HepG2 (cell line): ENCODE measurements around the gene MAP3K19. TPM values are rescaled to one million over a fixed set of nuclear protein-coding genes. Genes with fewer than 3 reads are reported as not detected.

Experiments used
- DR1 ChIP-seq: sonication (generic); formaldehyde crosslinking; IDR thresholded peaks from 2 replicates; pipeline ENCODE4 v1.8.0; 2021; ENCODE audit warnings: mild to moderate bottlenecking, missing genetic modification reagents, inconsistent platforms
- HINFP ChIP-seq: sonication (generic); formaldehyde crosslinking; IDR thresholded peaks from 2 replicates; pipeline ENCODE4 v1.4.0; 2020; ENCODE audit warnings: low read depth, mild to moderate bottlenecking, missing genetic modification reagents
- IKZF1 ChIP-seq: fragments of 450-650 bp; IDR thresholded peaks from 2 replicates; pipeline ENCODE4 v1.7.1; 2016
- NFAT5 ChIP-seq: sonication (generic); formaldehyde crosslinking; IDR thresholded peaks from 2 replicates; pipeline ENCODE4 v1.4.0; 2020; ENCODE audit warnings: missing genetic modification reagents
- PITX1 ChIP-seq: sonication (generic); formaldehyde crosslinking; IDR thresholded peaks from 2 replicates; pipeline ENCODE4 v1.5.1; 2020; ENCODE audit warnings: mild to moderate bottlenecking, missing genetic modification reagents
- RELA ChIP-seq: sonication (generic); formaldehyde crosslinking; IDR thresholded peaks from 2 replicates; pipeline ENCODE4 v1.4.0; 2020; ENCODE audit warnings: missing genetic modification reagents
- SIX1 ChIP-seq: sonication (generic); formaldehyde crosslinking; IDR thresholded peaks from 2 replicates; pipeline ENCODE4 v1.4.0; 2020; ENCODE audit warnings: missing genetic modification reagents, borderline replicate concordance
- SP1 ChIP-seq, 2 experiments: fragments of 450-650 bp in 1 of 2; sonication (generic) in 1 of 2; formaldehyde crosslinking in 1 of 2; IDR thresholded peaks; 2 replicates each; pipeline versions ENCODE4 v1.4.0 to v1.6.1; 2016 to 2020; ENCODE audit warnings: missing genetic modification reagents in 1 of 2
- SRSF1 ChIP-seq: fragments of 200-400 bp; formaldehyde crosslinking; optimal IDR thresholded peaks from 2 replicates; pipeline ENCODE3; 2017; ENCODE audit warnings: mild to moderate bottlenecking, low read depth, low read length, moderate library complexity
- STAT5B ChIP-seq: sonication (generic); formaldehyde crosslinking; IDR thresholded peaks from 2 replicates; pipeline ENCODE4 v1.4.0; 2020; ENCODE audit warnings: missing genetic modification reagents
- TCF12 ChIP-seq, 2 experiments: fragments of 450-650 bp in 1 of 2; sonication (generic) in 1 of 2; formaldehyde crosslinking in 1 of 2; IDR thresholded peaks; 2 replicates each; pipeline versions ENCODE4 v1.6.1 to v1.8.0; 2017 to 2022; ENCODE audit warnings: antibody characterized with exemption in 1 of 2, mild to moderate bottlenecking in 1 of 2, missing genetic modification reagents in 1 of 2, moderate library complexity in 1 of 2
- TCF7L2 ChIP-seq: IDR thresholded peaks from 2 replicates; pipeline ENCODE4 v1.6.1; 2011; ENCODE audit warnings: mild to moderate bottlenecking, low read depth, low read length, moderate library complexity
- ZBTB21 ChIP-seq: sonication (generic); formaldehyde crosslinking; IDR thresholded peaks from 2 replicates; pipeline ENCODE4 v1.4.0; 2020; ENCODE audit warnings: missing genetic modification reagents
- ZMAT5 ChIP-seq: sonication (generic); formaldehyde crosslinking; IDR thresholded peaks from 2 replicates; pipeline ENCODE4 v1.5.0; 2020; ENCODE audit warnings: mild to moderate bottlenecking, low read depth, missing genetic modification reagents, borderline replicate concordance
- ZNF576 ChIP-seq: sonication (generic); formaldehyde crosslinking; IDR thresholded peaks from 2 replicates; pipeline ENCODE4 v1.4.0; 2020; ENCODE audit warnings: mild to moderate bottlenecking, missing genetic modification reagents
- ZNF841 ChIP-seq: sonication (generic); formaldehyde crosslinking; IDR thresholded peaks from 2 replicates; pipeline ENCODE4 v1.8.1; 2023; ENCODE audit warnings: missing genetic modification reagents, borderline replicate concordance
- ZNF878 ChIP-seq: sonication (generic); formaldehyde crosslinking; IDR thresholded peaks from 2 replicates; pipeline ENCODE4 v1.8.1; 2023; ENCODE audit warnings: mild to moderate bottlenecking, missing genetic modification reagents, moderate library complexity
- polyA plus RNA-seq, 8 experiments: library from polyadenylated mRNA; depleted of rRNA in 3 of 8; stranded (reverse) in 7 of 8; unstranded in 1 of 8; fragments of >200 nt; fragmentation: Illumina TruSeq in 4 of 8; extraction: Trizol in 4 of 8; gene quantifications; 2 replicates each; pipeline versions ENCODE4 v1.2.1 to v1.2.3, GENCODE V29; 2011 to 2016; ENCODE audit warnings: low read depth in 4 of 8, missing spikeins in 1 of 8, mixed read lengths in 1 of 8; ENCODE audit not compliant: insufficient read depth in 1 of 8
- total RNA-seq, 5 experiments: library from RNA; depleted of rRNA; stranded (reverse); fragments of >200 nt; fragmentation: Illumina TruSeq; extraction: Trizol; gene quantifications; 2 replicates each; pipeline ENCODE4 v1.2.3, GENCODE V29; 2016; ENCODE audit warnings: low read depth in 1 of 5
- TF ChIP-seq, protein P1 (sequence below): sonication (generic); formaldehyde crosslinking; IDR thresholded peaks from 2 replicates; pipeline ENCODE4 v1.8.1; 2023; ENCODE audit warnings: mild to moderate bottlenecking, missing genetic modification reagents
- TF ChIP-seq, protein P2 (sequence below): sonication (generic); formaldehyde crosslinking; IDR thresholded peaks from 2 replicates; pipeline ENCODE4 v1.4.0; 2020; ENCODE audit warnings: mild to moderate bottlenecking, missing genetic modification reagents

The MAP3K19 gene
- total and polyA plus RNA-seq, 2 of the 13 experiments (the other 11 are each of a cell fraction or from before 2014, with no cell fraction given) = not detected

DNA sequence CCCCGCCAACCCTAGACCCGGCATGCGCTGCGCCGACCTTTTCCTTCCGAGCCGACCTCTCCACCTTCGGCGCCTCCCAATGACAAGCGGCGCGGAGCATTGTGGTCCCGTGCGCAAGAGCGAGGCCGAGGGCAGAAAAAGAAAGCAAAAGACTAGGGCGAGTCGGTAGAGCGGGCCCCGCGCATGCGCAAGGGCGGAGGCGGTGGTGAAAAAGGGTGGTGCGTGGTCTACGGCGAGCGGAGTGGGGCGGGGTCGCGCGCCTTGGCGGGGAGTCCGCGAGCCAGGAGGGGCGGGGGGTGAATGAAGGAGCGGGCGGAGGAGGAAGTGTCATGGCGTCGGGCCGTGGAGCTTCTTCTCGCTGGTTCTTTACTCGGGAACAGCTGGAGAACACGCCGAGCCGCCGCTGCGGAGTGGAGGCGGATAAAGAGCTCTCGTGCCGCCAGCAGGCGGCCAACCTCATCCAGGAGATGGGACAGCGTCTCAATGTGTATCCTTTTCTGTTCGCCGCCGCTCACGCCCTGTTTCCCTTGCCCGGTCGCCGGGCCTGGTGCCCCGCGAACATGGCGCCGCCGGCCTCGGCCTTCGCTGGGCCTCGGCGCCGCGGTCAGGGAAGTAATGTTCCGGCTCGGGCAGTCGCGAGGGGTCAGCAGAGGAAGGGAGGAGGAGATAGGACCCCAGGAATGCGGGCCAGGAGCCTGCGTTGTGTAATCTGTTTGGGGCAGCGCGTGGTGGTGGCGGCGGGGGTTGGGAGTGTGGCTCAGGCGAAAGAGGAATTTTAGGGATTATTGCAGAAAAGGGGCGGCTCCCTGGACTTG is 128.5 kb downstream of the MAP3K19 start, which contains the start of gene CCNT2 (continued):
- TF ChIP-seq SRSF1 (peak; percentile 86), ZNF576 (0 out of 2 replicates have a peak, but pooled peaks have one; percentile 40), SP1 (IDR thresholded peaks at IDR 0.05) (peak; percentile 69), SP1 (CRISPR knock-in tag; IDR thresholded peaks at IDR 0.05) (peak; percentile 99), ZNF878 (no peak), RELA (CRISPR knock-in tag) (peak; percentile 59; the same call in 1 of the 2 replicates), ZMAT5 (CRISPR knock-in tag) (no peak), DR1 (CRISPR knock-in tag) (no peak), TCF12 (IDR thresholded peaks at IDR 0.05) (no peak), TCF12 (CRISPR knock-in tag; IDR thresholded peaks at IDR 0.05) (peak; percentile 94), ZNF841 (CRISPR knock-in tag) (no peak), IKZF1 (no peak), STAT5B (CRISPR knock-in tag) (0 out of 2 replicates have a peak, but pooled peaks have one; percentile 70), SIX1 (CRISPR knock-in tag) (no peak; the same call in 1 of the 2 replicates), TCF7L2 (no peak), HINFP (peak; percentile 73; the same call in 1 of the 2 replicates), PITX1 (CRISPR knock-in tag) (peak; percentile 26; the same call in 1 of the 2 replicates), ZBTB21 (CRISPR knock-in tag) (no peak), NFAT5 (CRISPR knock-in tag) (peak; percentile 78; the same call in 1 of the 2 replicates)
- TF ChIP-seq, protein P1, sequence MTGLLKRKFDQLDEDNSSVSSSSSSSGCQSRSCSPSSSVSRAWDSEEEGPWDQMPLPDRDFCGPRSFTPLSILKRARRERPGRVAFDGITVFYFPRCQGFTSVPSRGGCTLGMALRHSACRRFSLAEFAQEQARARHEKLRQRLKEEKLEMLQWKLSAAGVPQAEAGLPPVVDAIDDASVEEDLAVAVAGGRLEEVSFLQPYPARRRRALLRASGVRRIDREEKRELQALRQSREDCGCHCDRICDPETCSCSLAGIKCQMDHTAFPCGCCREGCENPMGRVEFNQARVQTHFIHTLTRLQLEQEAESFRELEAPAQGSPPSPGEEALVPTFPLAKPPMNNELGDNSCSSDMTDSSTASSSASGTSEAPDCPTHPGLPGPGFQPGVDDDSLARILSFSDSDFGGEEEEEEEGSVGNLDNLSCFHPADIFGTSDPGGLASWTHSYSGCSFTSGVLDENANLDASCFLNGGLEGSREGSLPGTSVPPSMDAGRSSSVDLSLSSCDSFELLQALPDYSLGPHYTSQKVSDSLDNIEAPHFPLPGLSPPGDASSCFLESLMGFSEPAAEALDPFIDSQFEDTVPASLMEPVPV (CRISPR knock-in tag) = no peak
- TF ChIP-seq, protein P2, sequence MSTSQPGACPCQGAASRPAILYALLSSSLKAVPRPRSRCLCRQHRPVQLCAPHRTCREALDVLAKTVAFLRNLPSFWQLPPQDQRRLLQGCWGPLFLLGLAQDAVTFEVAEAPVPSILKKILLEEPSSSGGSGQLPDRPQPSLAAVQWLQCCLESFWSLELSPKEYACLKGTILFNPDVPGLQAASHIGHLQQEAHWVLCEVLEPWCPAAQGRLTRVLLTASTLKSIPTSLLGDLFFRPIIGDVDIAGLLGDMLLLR (CRISPR knock-in tag) = no peak
